ENCODE data around the gene XBP1. TPM values are rescaled to one million over a fixed set of nuclear protein-coding genes. Genes with fewer than 3 reads are reported as not detected.

XBP1 gene
- 113 and 121 TPM in 2 replicates for total RNA-seq

GRCh38 chr22:28800308-28801041 lies at the start of gene XBP1:
Gene XBP1 (minus strand): TSS chr22:28800569.

GRCh38 chr22:28772633-28773460 lies 27.5 kb downstream of the XBP1 start, which contains the start of gene CCDC117:
Gene CCDC117 (plus strand): TSS chr22:28772695. CDS start chr22:28772850, 155 bp downstream.

Other genes starting within 250 kb of the XBP1 start
- 19.0 and 24.9 TPM in 2 replicates for gene TTC28, start 120.7 kb downstream of the XBP1 start, total RNA-seq
- gene CHEK2, start 58.7 kb downstream of the XBP1 start, total RNA-seq: 12.3 and 17.7 TPM in 2 replicates
- gene HSCB, start 58.5 kb downstream of the XBP1 start, total RNA-seq: 26.6 and 27.2 TPM in 2 replicates
- 17.2 and 19.4 TPM in 2 replicates for gene CCDC117, start 27.9 kb downstream of the XBP1 start, total RNA-seq
- 4.9 and 5.1 TPM in 2 replicates for gene ZNRF3, start 83.0 kb upstream of the XBP1 start, total RNA-seq

Data from mammary microvascular endothelial cell (primary cell).